Small intestine (tissue), 7 donors: Measurements from ENCODE around the gene NDUFA6. TPM values are rescaled to one million over a fixed set of nuclear protein-coding genes. Genes with fewer than 3 reads are reported as not detected.

Experiments used
- DNase-seq, 2 donors: peaks; one replicate each; pipeline versions ENCODE4 v3.0.0 to v3.0.0-alpha.2; 2013
- FAIRE-seq: peaks from 2 replicates; lab custom pipeline; 2012; peaks lifted over from hg19 to GRCh38; lab: Jason Lieb, UNC
- H3K27ac ChIP-seq, 3 donors: one replicate each; pipeline ENCODE4 v1.5.1; 2013; ENCODE audit warnings: low read length in 2 of 3, mild to moderate bottlenecking in 2 of 3, control low read depth in 1 of 3, inconsistent platforms in 1 of 3, low read depth in 1 of 3, moderate library complexity in 1 of 3
- H3K27me3 ChIP-seq, 3 donors: one replicate each; pipeline ENCODE4 v1.6.1; 2013; ENCODE audit warnings: low read length in 3 of 3, inconsistent platforms in 1 of 3; ENCODE audit not compliant: control insufficient read depth in 3 of 3, insufficient read depth in 3 of 3
- H3K36me3 ChIP-seq, 3 donors: one replicate each; pipeline ENCODE4 v1.6.1; 2013; ENCODE audit warnings: low read length in 3 of 3, inconsistent platforms in 1 of 3, low read depth in 1 of 3, mild to moderate bottlenecking in 1 of 3, moderate library complexity in 1 of 3; ENCODE audit not compliant: control insufficient read depth in 3 of 3, insufficient read depth in 2 of 3
- H3K4me1 ChIP-seq, 3 donors: one replicate each; pipeline ENCODE4 v1.6.1; 2013; ENCODE audit warnings: low read length in 2 of 3, inconsistent platforms in 1 of 3, low read depth in 1 of 3, mild to moderate bottlenecking in 1 of 3, moderate library complexity in 1 of 3; ENCODE audit not compliant: control insufficient read depth in 3 of 3, insufficient read depth in 2 of 3
- H3K4me3 ChIP-seq, 3 donors: one replicate each; pipeline ENCODE4 v1.5.1; 2013; ENCODE audit warnings: low read length in 3 of 3, control low read depth in 1 of 3, inconsistent platforms in 1 of 3, low read depth in 1 of 3, mild to moderate bottlenecking in 1 of 3, moderate library complexity in 1 of 3
- H3K9me3 ChIP-seq, 2 donors: one replicate each; pipeline ENCODE4 v1.6.1; 2013; ENCODE audit warnings: low read depth in 1 of 2, low read length in 1 of 2; ENCODE audit not compliant: control insufficient read depth in 2 of 2, insufficient read depth in 1 of 2
- WGBS, 3 donors: extraction: QIAGEN DNeasy Blood & Tissue Kit; methylation state at CpG; one replicate each; pipeline ENCODE4 v1.1.7; 2013; 5-methylcytosine and 5-hydroxymethylcytosine counted together
- polyA plus RNA-seq, 4 donors: library from polyadenylated mRNA; stranded (reverse) in 3 of 4; unstranded in 1 of 4; fragments of 200-250 nt in 3 of 4; fragments of 120-200 nt in 1 of 4; gene quantifications; one replicate each; pipeline versions ENCODE4 v1.2.1 to v1.2.3, GENCODE V29; 2013
- donor health status: healthy with polysubstance abuse.
- donor health status: control.
- donor health status: control.
- donor health status: Bipolar disorder and iron deficiency.
- donor health status: healthy.

The NDUFA6 gene
- polyA plus RNA-seq, 4 donors = 62.9 to 258 (median 151) TPM

DNA sequence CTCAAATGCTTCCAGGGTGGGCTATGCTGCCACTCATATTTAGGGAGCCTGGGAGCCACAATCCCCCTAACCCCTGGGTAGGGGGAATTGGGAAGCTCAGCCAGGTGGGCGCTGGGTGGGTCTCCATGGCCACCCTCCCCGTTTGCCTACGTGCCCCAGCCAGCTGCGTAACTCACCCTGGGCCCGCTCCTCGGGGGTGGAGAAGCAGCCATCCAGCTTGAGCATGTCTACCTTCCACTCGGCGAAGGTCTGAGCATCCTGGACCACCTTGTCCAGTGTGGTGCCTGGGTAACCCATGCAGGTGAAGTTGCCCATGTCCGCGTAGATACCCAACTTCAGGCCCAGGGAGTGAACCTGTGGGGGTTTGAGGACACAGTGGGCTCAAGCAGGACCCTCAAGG is 23.6 kb downstream of the NDUFA6 start:
- 94 to 98% (median 97%) methylated on average over 10 of the region's 10 CpGs for WGBS, 3 donors
- FAIRE-seq (no peak), DNase-seq (no peak)
- peaks cover 0 to 20% (median 5%) of the 10 kb centered on the region in 3 donors for H3K4me1 ChIP-seq
- peaks cover 0 to 52% (median 12%) of the 10 kb centered on the region in 3 donors for H3K36me3 ChIP-seq
- H3K27ac ChIP-seq = no peak overlapping the region
- H3K4me3 ChIP-seq = no peak overlapping the region
- no peaks in the 10 kb centered on the region for H3K27me3 ChIP-seq
- no peaks in the 10 kb centered on the region for H3K9me3 ChIP-seq

- Histone ChIP-seq H3K9me3 (no peaks in the 10 kb centered on the region), H3K4me3 (no peak overlapping the region), H3K27me3 (no peaks in the 10 kb centered on the region), H3K36me3 (peaks cover 3 to 56% (median 14%) of the 10 kb centered on the region in 3 donors), H3K4me1 (peaks cover 0 to 13% (median 5%) of the 10 kb centered on the region in 3 donors), H3K27ac (no peak overlapping the region)
- DNase-seq (no peak), FAIRE-seq (no peak)
- WGBS, 3 donors = 96 to 98% (median 97%) methylated on average over 7 of the region's 7 CpGs
Measured at GRCh38 chr22:42066126-42066761, 24.3 kb downstream of the NDUFA6 start.

- 88 to 90% (median 89%) methylated on average over 12 to 13 of the region's 13 CpGs for WGBS, 3 donors
- peaks cover 4 to 63% (median 17%) of the 10 kb centered on the region in 3 donors for H3K36me3 ChIP-seq
- no peaks in the 10 kb centered on the region for H3K9me3 ChIP-seq
- FAIRE-seq = no peak
- no peak overlapping the region for H3K4me3 ChIP-seq
- H3K27me3 ChIP-seq = no peaks in the 10 kb centered on the region
- H3K4me1 ChIP-seq = peaks cover 0 to 10% (median 5%) of the 10 kb centered on the region in 3 donors
- H3K27ac ChIP-seq = no peak overlapping the region
- no peak for DNase-seq
Measured at GRCh38 chr22:42065438-42066125, 25.0 kb downstream of the NDUFA6 start.

GRCh38 chr22:42064629-42065028 is 25.9 kb downstream of the NDUFA6 start:
- H3K36me3 ChIP-seq = peaks cover 4 to 72% (median 23%) of the 10 kb centered on the region in 3 donors
- H3K4me3 ChIP-seq = no peak overlapping the region
- FAIRE-seq (no peak), DNase-seq (peak; percentile 52 to 80)
- WGBS, 3 donors = 12 to 70% (median 21%) methylated on average over 1 of the region's 1 CpG
- no peaks in the 10 kb centered on the region for H3K27me3 ChIP-seq
- H3K9me3 ChIP-seq = no peaks in the 10 kb centered on the region
- peaks cover 0 to 4% (median 2%) of the 10 kb centered on the region in 3 donors for H3K4me1 ChIP-seq
- H3K27ac ChIP-seq = peak overlapping the region in 1 of 3 donors; percentile 29

- Histone ChIP-seq H3K9me3 (peaks cover 0 to 3% of the 10 kb centered on the region in 2 donors), H3K36me3 (peaks cover 8 to 68% (median 27%) of the 10 kb centered on the region in 3 donors), H3K4me1 (peaks cover 0 to 3% (median 2%) of the 10 kb centered on the region in 3 donors), H3K4me3 (no peak overlapping the region), H3K27me3 (no peaks in the 10 kb centered on the region), H3K27ac (no peak overlapping the region)
- FAIRE-seq (no peak), DNase-seq (no peak)
- 89 to 95% (median 94%) methylated on average over 10 of the region's 10 CpGs for WGBS, 3 donors
Measured at GRCh38 chr22:42062506-42063170, 27.9 kb downstream of the NDUFA6 start.

- no peak for FAIRE-seq
Measured at GRCh38 chr22:42061041-42061440, 29.5 kb downstream of the NDUFA6 start.

GRCh38 chr22:42060489-42060888 is 30.1 kb downstream of the NDUFA6 start:
- Histone ChIP-seq H3K9me3 (peaks cover 0 to 6% of the 10 kb centered on the region in 2 donors), H3K27me3 (no peaks in the 10 kb centered on the region), H3K27ac (no peak overlapping the region), H3K36me3 (peaks cover 8 to 46% (median 21%) of the 10 kb centered on the region in 3 donors), H3K4me3 (no peak overlapping the region), H3K4me1 (peaks cover 0 to 3% (median 2%) of the 10 kb centered on the region in 3 donors)
- WGBS, 3 donors = 85 to 95% (median 93%) methylated on average over 5 of the region's 5 CpGs
- FAIRE-seq = no peak
- no peak for DNase-seq

More at GRCh38 chr22:42061041-42061440, 29.5 kb downstream of the NDUFA6 start:
- 93 to 99% (median 99%) methylated on average over 7 of the region's 7 CpGs for WGBS, 3 donors
- Histone ChIP-seq H3K27me3 (no peaks in the 10 kb centered on the region), H3K4me1 (peaks cover 0 to 3% (median 2%) of the 10 kb centered on the region in 3 donors), H3K4me3 (no peak overlapping the region), H3K27ac (no peak overlapping the region), H3K9me3 (peaks cover 0 to 6% of the 10 kb centered on the region in 2 donors), H3K36me3 (peaks cover 8 to 52% (median 21%) of the 10 kb centered on the region in 3 donors)
- no peak for DNase-seq
